Prostate gland (tissue), 2 donors: Measurements from ENCODE around the gene GNB1.

Source experiments
- CTCF ChIP-seq, 4 experiments: fragments of 200-600 bp in 2 of 4; fragments of 450-650 bp in 2 of 4; sonication (generic) in 2 of 4; IDR thresholded peaks; 1 replicate in 3 of 4; 2 replicates in 1 of 4; pipeline ENCODE4 v1.5.1; 2016 to 2019; ENCODE audit warnings: antibody characterized with exemption in 4 of 4, mild to moderate bottlenecking in 2 of 4, moderate library complexity in 2 of 4
- POLR2A ChIP-seq: fragments of 450-650 bp; IDR thresholded peaks from one replicate; pipeline ENCODE4 v1.6.1; 2016; ENCODE audit warnings: antibody characterized with exemption, mild to moderate bottlenecking
- POLR2AphosphoS5 ChIP-seq: sonication (generic); formaldehyde crosslinking; IDR thresholded peaks from one replicate; pipeline ENCODE4 v1.6.1; 2017; ENCODE audit warnings: antibody characterized with exemption

GRCh38 chr1:1911350-1912041 is 20.6 kb upstream of the GNB1 start:
- no peak for TF ChIP-seq CTCF (IDR thresholded peaks at IDR 0.05)
- no peak for TF ChIP-seq POLR2AphosphoS5
- no peak for TF ChIP-seq POLR2A
